DMS153 treated with DMSO at 0.1 percent for 48 hours (cell line): ENCODE results near the gene GLRX3.
A peak's percentile ranks its signal among the peaks of the same experiment; 100 is the strongest.

ENCODE experiments used
- DNase-seq: peaks from one replicate; lab custom pipeline; 2025; ENCODE audit not compliant: unreplicated experiment; lab: John Stamatoyannopoulos, UW

GLRX3 gene

GRCh38 chr10:130137659-130138478, 1.7 kb downstream of the GLRX3 start:
- no peak for DNase-seq

GRCh38 chr10:130138479-130138866, 2.3 kb downstream of the GLRX3 start:
- DNase-seq = peak; percentile 84

- DNase-seq = no peak
These were observed 4.2 kb downstream of the GLRX3 start for GRCh38 chr10:130140425-130140824.

GRCh38 chr10:130141038-130141437, 4.8 kb downstream of the GLRX3 start:
- no peak for DNase-seq

GRCh38 chr10:130141460-130141859, 5.3 kb downstream of the GLRX3 start:
- DNase-seq = no peak

GRCh38 chr10:130141878-130142277, 5.7 kb downstream of the GLRX3 start:
- no peak for DNase-seq

GRCh38 chr10:130146042-130146441, 9.9 kb downstream of the GLRX3 start:
- DNase-seq = no peak

GRCh38 chr10:130159192-130159794, 23.1 kb downstream of the GLRX3 start:
- no peak for DNase-seq

GRCh38 chr10:130160775-130161174, 24.6 kb downstream of the GLRX3 start:
- DNase-seq = no peak

GRCh38 chr10:130161331-130161730, 25.1 kb downstream of the GLRX3 start:
- no peak for DNase-seq

- DNase-seq = no peak
These were observed 31.0 kb downstream of the GLRX3 start for GRCh38 chr10:130167193-130167592.

GRCh38 chr10:130167707-130168106, 31.5 kb downstream of the GLRX3 start:
- no peak for DNase-seq

- peak; percentile 5 for DNase-seq
These were observed 33.1 kb downstream of the GLRX3 start for GRCh38 chr10:130169136-130169859.

- no peak for DNase-seq
These were observed 35.0 kb downstream of the GLRX3 start for GRCh38 chr10:130171196-130171595.

GRCh38 chr10:130174328-130174727, 38.1 kb downstream of the GLRX3 start:
- no peak for DNase-seq

GRCh38 chr10:130175074-130175473, 38.9 kb downstream of the GLRX3 start:
- DNase-seq = no peak

- DNase-seq = no peak
These were observed 41.1 kb downstream of the GLRX3 start for GRCh38 chr10:130177250-130177649.

GRCh38 chr10:130179640-130180039, 43.4 kb downstream of the GLRX3 start:
- peak; percentile 40 for DNase-seq

GRCh38 chr10:130180416-130180815, 44.2 kb downstream of the GLRX3 start:
- DNase-seq = no peak

GRCh38 chr10:130181858-130182257, 45.7 kb downstream of the GLRX3 start:
- DNase-seq = no peak

GRCh38 chr10:130185591-130185990, 49.4 kb downstream of the GLRX3 start:
- DNase-seq = no peak
